Measurements from ENCODE around the gene TSSK1B. TPM values are rescaled to one million over a fixed set of nuclear protein-coding genes. Genes with fewer than 3 reads are reported as not detected.
"Not testable (repeated sequence)": the region's sequence is repeated elsewhere in the genome, so short reads cannot be mapped to it uniquely, and the experiment has no call there.

Gene TSSK1B
- total and polyA plus RNA-seq, 3 donors from 2014 or later, result 26.1 to 95.7 (median 68.7) TPM

- TF ChIP-seq POLR2A (IDR thresholded peaks at IDR 0.05), result no peak
- TF ChIP-seq, protein P1, sequence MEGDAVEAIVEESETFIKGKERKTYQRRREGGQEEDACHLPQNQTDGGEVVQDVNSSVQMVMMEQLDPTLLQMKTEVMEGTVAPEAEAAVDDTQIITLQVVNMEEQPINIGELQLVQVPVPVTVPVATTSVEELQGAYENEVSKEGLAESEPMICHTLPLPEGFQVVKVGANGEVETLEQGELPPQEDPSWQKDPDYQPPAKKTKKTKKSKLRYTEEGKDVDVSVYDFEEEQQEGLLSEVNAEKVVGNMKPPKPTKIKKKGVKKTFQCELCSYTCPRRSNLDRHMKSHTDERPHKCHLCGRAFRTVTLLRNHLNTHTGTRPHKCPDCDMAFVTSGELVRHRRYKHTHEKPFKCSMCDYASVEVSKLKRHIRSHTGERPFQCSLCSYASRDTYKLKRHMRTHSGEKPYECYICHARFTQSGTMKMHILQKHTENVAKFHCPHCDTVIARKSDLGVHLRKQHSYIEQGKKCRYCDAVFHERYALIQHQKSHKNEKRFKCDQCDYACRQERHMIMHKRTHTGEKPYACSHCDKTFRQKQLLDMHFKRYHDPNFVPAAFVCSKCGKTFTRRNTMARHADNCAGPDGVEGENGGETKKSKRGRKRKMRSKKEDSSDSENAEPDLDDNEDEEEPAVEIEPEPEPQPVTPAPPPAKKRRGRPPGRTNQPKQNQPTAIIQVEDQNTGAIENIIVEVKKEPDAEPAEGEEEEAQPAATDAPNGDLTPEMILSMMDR (IDR thresholded peaks at IDR 0.05), result no peak
- Histone ChIP-seq H3K27me3 (no peaks in the 10 kb centered on the region), H3K27ac (no peak overlapping the region), H3K36me3 (ENCODE audit: low read depth, missing control alignments) (no peaks in the 10 kb centered on the region), H3K4me3 (no peak overlapping the region), H3K4me1 (no peaks in the 10 kb centered on the region), H3K9me3 (no peaks in the 10 kb centered on the region)
- intact Hi-C loops (cut with DNase I; ENCODE audit: low total_unique reads), result no loop called here
- no peak for DNase-seq
Measured at GRCh38 chr5:113463032-113463431, 28.2 kb upstream of the TSSK1B start.

GRCh38 chr5:113457106-113457505 is 22.3 kb upstream of the TSSK1B start:
- 89 to 98% methylated on average over 12 to 21 of the region's 21 CpGs for WGBS, 2 donors
- H3K4me3 ChIP-seq; H3K27ac ChIP-seq; H3K27me3 ChIP-seq; H3K9me3 ChIP-seq; DNase-seq; H3K4me1 ChIP-seq; H3K36me3 ChIP-seq (ENCODE audit: low read depth, missing control alignments); intact Hi-C loops (cut with DNase I; ENCODE audit: low total_unique reads): not testable (repeated sequence)

DNA sequence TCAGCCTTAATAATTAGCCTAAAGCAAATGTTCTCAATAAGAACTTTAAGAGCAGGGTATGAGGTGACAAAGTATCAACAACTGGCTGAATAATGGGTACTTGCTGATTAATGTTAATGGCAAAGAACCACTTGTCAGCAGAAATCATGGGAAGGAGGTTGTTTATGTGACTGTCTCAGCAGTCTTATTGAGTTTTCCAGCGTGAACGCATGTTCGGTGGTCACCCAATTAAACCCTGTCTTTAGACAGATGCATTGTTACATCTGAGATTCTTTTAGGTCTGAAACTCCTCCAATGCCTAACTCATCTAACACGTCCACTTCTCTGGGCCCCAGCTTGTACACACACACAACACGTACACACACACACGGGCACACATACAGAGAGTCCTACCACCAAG is 18.2 kb upstream of the TSSK1B start:
- TF ChIP-seq, protein P1 (IDR thresholded peaks at IDR 0.05), result no peak
- TF ChIP-seq POLR2A (IDR thresholded peaks at IDR 0.05), result no peak
- Histone ChIP-seq H3K9me3 (no peaks in the 10 kb centered on the region), H3K4me1 (no peaks in the 10 kb centered on the region), H3K27me3 (no peaks in the 10 kb centered on the region), H3K27ac (no peak overlapping the region), H3K4me3 (no peak overlapping the region), H3K36me3 (ENCODE audit: low read depth, missing control alignments) (no peaks in the 10 kb centered on the region)
- no peak for DNase-seq
- WGBS, 2 donors, result 89 to 91% methylated on average over 6 of the region's 6 CpGs
- intact Hi-C loops (cut with DNase I; ENCODE audit: low total_unique reads), result no loop called here

DNA sequence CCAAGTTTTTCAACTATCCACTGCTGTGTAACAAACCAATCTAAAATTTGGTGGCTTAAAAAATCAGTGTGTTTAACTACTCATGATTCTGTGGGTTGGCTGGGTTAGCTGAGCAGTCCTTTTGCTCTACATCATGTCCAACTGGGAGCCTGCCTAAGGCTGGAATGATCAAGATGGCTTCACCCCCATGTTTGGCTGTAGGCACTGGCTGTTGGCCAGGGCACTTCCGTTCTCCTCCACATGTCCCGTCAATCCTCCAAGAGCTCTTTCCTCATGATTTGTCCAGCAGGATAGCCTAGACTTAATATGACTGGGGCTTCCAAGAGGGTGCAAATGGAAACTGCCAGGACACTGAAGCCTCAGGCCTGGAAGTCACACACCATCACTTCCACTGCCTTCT is 17.0 kb upstream of the TSSK1B start:
- WGBS, 2 donors, result 74 to 88% methylated on average over 2 of the region's 2 CpGs
- Histone ChIP-seq H3K36me3 (ENCODE audit: low read depth, missing control alignments) (no peaks in the 10 kb centered on the region), H3K9me3 (no peaks in the 10 kb centered on the region), H3K27me3 (no peaks in the 10 kb centered on the region), H3K27ac (no peak overlapping the region), H3K4me3 (no peak overlapping the region), H3K4me1 (no peaks in the 10 kb centered on the region)
- intact Hi-C loops (cut with DNase I; ENCODE audit: low total_unique reads), result no loop called here
- DNase-seq, result no peak
- TF ChIP-seq, protein P1 (IDR thresholded peaks at IDR 0.05), result no peak
- no peak for TF ChIP-seq POLR2A (IDR thresholded peaks at IDR 0.05)

- no peak for DNase-seq
- Histone ChIP-seq H3K4me3 (no peak overlapping the region), H3K27me3 (no peaks in the 10 kb centered on the region), H3K36me3 (ENCODE audit: low read depth, missing control alignments) (no peaks in the 10 kb centered on the region), H3K4me1 (no peaks in the 10 kb centered on the region), H3K9me3 (no peaks in the 10 kb centered on the region), H3K27ac (no peak overlapping the region)
- no peak for TF ChIP-seq POLR2A (IDR thresholded peaks at IDR 0.05)
- TF ChIP-seq, protein P1 (IDR thresholded peaks at IDR 0.05), result no peak
- intact Hi-C loops (cut with DNase I; ENCODE audit: low total_unique reads), result no loop called here
- 10 to 24% methylated on average over 2 of the region's 2 CpGs for WGBS, 2 donors
Measured at GRCh38 chr5:113450929-113451328, 16.1 kb upstream of the TSSK1B start.

Measured in testis (tissue), 3 donors.